Stimulated activated CD8-positive, alpha-beta memory T cell treated with anti-CD3 and anti-CD28 coated beads, Interleukin-12 subunit alpha, Interleukin-12 subunit beta, amount 100 ng/mL, for 24 hours (primary cell): ENCODE results near the gene ADCY2.

Experiments used
- DNase-seq: peaks from one replicate; pipeline ENCODE4 v3.0.0-alpha.2; 2020; ENCODE audit errors: extremely low read depth

ADCY2 gene

DNA sequence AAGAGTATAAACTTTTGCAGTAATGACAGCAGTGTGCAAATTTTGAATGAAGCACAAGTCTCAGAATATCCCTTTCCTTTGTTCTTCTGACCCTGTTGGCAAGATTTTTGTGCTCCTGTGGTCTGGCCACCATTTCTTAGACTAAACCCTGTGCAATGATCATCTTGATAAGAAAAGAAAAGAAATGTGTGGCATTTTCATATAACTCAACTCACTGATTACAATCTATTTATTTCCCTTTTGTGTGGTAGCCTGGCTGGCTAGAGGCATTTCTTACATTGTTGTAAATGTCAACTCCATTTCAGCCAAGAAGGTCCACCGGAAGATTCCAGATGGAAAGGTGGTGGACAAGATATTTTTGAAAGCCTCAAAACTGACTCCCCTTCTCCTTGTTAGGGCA, 41.9 kb downstream of the ADCY2 start:
- no peak for DNase-seq

- DNase-seq, result no peak
Measured at GRCh38 chr5:7445068-7445467, 49.1 kb downstream of the ADCY2 start.

DNA sequence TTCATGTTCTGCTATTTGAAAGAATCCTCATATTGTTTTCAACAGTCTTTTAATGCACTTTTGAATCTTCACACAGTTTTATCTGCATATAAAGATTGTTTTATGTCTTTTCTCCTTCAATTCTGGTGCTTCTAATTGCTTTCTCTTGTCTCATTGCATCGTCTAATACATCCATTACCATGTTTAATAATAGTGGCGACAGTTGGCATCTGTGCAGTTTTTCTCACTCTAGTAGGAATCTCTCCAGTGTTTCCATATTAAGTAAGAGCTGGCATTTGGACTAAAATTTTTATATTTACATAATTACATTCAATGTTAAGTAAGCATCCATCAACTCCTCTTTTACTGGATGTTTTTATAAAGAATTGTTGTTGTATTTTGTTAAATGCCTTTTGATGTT, 49.9 kb downstream of the ADCY2 start:
- DNase-seq, result no peak

DNA sequence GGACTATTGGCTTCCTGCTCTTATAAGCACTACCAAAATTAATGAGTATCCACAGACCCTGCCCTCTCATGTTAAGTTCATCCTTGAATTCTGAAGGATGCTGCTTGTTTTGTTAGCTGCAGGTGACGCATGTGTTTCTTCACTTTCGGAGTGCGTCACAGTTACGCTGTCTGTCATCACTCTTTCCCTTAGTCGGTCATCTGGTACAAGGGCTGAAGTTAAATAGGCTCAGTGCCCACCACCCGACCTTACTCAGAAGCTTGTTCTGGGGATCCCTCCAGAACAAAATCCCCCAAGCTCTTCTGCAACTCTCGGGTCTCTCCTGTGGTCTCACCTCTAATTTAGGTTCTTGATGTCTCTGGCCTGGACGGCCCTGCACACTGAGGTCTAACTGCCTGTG, 51.0 kb downstream of the ADCY2 start:
- no peak for DNase-seq

DNA sequence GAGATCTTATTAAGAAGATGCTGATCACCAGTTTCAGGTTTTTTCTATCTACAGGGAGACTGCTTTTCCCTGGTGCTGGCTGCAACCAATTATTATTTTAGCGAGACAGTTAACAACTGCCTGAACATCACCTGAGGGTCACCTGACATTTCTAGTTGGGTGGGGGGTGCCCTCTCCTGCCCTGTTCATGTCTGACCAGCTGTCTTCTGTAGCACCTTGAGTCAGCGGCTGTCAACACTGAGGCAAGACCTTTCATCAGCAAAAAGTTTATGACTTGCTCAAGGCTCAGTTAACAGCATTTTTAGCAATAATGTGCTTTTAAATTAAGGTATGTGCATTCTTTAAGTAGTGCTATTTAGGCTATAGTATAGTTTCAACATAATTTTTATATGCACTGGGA, 58.0 kb downstream of the ADCY2 start:
- DNase-seq, result no peak

GRCh38 chr5:7456206-7456605, 60.3 kb downstream of the ADCY2 start:
- DNase-seq, result no peak

GRCh38 chr5:7461371-7461770, 65.4 kb downstream of the ADCY2 start:
- DNase-seq, result no peak

- DNase-seq, result no peak
Measured at GRCh38 chr5:7462758-7463157, 66.8 kb downstream of the ADCY2 start.

DNA sequence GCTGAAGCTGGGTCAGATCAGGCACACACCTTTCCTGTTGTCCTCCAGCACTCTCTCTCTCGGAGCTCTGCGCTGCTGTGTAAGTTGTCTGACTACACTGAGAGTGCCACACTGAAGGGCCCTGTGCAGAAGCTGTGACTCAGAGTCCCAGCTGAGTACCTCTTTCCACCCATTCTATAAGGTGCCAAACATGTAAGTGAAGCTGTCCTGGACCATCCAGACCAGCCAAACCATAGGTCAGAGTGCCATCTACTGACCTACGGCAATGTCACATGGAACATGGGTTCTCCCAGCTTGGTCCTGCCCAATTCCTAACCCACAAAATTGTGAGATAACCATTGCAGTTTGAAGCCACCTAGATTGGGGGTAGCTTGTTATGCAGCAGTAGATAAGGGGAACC, 68.2 kb downstream of the ADCY2 start:
- DNase-seq, result no peak

GRCh38 chr5:7467179-7467578, 71.2 kb downstream of the ADCY2 start:
- DNase-seq, result no peak

DNA sequence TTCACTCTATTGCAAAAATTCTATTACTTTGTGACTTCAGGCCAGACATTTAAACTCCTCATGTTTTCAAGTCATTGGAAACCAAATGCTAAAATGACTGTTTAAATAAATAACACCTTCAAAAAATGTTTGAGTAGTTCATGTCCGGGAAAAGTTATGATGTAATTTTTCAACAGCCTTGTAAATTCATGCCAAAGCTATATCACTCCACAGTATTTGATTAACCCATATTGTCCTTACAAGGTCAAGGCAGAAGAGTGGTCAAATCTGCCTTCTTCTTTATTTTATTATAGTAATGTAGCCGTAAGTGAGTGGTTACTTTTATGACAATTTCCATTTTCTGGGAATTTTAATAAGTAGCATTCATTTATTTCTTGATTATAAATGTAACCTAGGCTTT, 72.8 kb downstream of the ADCY2 start:
- DNase-seq, result no peak

DNA sequence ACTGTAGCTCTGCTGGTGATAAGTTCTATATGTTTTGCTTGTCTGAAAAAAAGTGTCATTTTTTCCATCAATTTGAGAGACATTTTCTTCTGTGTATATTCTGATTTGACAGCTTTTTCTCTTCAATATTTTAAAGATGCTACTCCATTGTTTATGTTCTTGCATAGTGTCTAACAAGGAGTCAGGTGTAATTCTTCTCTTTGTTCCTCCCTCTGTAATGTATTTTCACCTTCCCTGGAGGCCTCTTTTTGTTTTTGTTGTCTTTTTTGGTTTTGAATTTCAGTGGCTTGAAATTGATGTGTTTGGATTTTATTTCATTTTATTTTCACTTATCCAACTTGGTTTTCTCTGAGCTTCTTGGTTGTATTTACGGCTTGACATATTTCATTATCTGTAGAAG, 75.8 kb downstream of the ADCY2 start:
- no peak for DNase-seq

- DNase-seq, result no peak
Measured at GRCh38 chr5:7473115-7473514, 77.2 kb downstream of the ADCY2 start.

DNA sequence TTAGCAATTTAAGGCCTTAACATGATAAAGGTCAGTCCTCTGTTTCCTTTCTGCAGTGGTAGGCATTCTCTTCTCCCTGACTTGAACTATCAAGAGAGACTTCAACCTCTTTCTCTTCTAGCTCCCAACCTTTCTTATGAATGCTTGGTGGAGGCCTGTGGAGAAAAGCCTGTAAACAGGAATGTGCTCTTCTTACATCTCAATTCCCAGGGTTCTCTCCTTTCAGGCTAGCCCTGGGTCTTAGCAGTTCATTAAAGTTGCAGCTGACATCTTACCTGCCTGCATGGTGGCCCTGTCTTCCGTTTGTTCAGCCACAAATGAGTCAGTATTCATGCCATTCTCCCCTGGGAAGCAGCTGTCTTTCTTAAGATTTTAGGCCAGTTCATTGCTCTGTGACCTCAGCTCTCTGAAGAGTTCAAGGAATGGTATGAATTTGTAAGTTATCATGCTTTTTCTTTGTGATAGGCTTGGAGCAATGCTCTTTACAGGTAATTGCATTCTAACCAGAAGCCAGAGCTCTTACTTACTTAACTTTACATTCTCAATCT, 77.8 kb downstream of the ADCY2 start:
- DNase-seq, result no peak

GRCh38 chr5:7474821-7475403, 79.0 kb downstream of the ADCY2 start:
- DNase-seq, result no peak

- DNase-seq, result no peak
Measured at GRCh38 chr5:7478459-7478858, 82.5 kb downstream of the ADCY2 start.

- no peak for DNase-seq
Measured at GRCh38 chr5:7488734-7489133, 92.8 kb downstream of the ADCY2 start.

DNA sequence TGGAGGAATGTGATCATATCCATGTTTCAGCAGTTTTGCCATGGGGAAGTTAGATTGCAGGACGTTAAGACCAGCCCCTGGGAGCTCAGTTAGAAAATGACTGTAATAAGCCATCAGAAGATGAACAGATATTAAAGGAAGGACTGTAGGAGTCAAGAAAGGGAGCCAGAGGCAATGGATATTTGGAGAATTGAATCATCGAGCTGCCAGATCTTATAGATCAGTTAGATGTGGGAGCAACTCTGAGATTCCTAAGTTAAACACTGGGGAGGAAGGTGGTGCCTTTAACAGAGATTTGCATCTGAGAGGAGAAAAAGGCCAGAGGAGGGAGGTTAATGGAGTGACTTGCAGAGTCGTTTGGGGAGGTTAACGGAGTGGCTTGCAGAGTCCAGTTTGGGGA, 96.4 kb downstream of the ADCY2 start:
- no peak for DNase-seq

GRCh38 chr5:7493081-7493480, 97.1 kb downstream of the ADCY2 start:
- no peak for DNase-seq

DNA sequence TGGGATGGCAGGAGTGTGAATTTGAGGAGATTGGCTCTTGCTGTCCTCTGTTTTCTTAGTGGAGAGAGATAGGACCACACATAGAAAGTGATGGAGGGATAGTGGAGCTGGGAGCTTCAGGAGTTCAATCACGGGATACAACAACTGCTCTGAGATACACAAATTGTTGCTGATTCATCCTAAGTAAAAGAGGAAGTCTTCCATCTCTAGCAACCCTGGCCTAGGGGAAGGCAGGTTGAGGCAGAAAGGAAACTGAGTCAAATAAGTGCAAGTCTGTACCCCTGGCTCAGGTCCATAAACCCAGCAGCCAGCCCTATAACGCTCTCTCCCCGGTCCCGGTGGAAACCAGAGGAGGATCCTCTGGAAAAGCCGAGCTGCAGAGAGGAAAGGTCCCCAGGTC, 97.7 kb downstream of the ADCY2 start:
- no peak for DNase-seq

DNA sequence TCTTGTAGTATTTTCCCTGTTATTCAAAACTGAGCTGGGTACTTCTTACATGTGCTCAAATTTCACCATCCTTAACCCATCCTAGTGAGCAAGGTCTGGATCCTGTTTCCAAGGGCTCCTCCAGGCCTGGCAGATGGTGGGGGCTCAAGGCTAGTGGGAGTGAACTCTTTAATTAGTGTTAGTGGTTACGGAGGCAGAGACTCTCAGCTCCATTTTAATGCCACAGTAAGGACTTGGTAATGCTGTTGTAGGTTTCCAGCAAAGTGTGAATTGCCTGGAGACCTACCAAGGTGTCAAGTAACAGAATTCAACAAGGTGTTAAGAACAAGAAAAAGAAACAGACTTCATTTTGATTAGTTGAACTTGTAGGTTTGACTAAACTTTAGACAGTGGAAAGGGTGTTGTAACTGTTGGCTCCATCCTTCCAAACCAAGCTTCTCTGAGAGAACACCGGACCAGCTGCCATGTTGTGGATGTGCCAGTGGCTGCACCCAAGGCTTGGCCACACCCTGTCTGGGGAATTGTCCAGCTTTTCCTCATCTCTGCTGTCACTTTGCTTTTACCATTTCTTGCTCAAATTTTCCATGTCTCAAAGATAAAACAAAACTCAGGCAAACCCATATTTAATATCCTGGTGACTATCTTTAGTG, 98.7 kb downstream of the ADCY2 start:
- DNase-seq, result no peak

DNA sequence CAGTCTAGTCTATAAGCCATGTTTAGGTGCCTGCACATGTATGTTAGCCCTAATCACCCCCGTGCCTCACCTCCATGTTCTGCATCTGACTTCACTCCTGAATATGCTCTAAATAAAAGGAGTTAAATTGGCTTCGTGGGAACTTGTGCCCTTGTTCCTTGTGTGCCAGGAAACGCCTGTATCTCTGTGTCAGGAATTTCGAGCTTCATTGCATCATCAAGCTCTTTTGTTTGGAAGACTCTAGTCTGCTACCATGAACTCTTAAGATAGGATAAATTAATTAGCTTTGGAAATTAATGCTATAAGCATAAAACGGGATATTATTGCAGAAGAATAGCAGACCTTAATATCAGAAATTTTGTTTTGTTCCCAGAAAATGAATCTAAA, 99.2 kb downstream of the ADCY2 start:
- DNase-seq, result no peak

DNA sequence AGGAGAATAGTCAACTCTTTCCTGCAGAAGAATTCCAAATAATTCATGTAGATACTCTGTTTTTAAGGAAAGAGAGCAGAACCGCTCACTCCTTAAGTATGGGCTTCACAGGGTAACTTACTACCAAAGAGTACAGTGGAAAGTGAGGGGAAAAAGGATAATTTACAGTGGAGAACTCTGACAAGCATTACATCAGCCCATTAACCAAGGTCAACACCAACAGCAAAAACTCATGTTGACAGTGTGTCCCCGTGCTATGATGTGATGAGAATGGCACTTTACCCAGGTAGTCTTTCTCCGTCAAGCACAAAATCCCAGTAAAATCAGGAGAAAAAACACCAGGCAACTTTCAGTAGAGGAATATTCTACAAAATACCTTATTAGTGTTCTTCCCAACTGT, 104.3 kb downstream of the ADCY2 start:
- DNase-seq, result no peak

DNA sequence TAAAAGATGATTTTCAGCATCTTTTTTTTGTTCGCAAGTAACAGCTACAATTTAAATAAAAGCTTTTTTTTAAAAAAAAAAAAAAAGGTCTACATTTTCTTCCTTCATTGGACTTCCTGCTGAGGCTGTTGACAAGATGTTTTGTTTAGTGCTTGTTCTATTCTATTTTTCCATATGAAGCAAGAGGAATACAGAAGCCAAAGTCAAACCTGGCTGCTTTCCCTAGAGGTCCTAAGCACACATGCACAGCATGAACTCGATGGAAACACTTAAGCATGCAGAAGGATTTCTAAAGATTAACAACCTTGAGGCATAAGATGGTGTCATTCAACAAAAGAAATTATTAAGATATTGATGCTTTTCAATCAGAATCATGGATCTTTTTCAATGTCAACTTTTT, 105.1 kb downstream of the ADCY2 start:
- DNase-seq, result no peak
